ENCODE measurements around the gene C11orf65. TPM values are rescaled to one million over a fixed set of nuclear protein-coding genes. Genes with fewer than 3 reads are reported as not detected.

Gene C11orf65
- total and polyA plus RNA-seq, 12 donors, result 0.84 to 7.1 (median 2.1) TPM; not detected in 1

GRCh38 chr11:108369064-108369463 lies 98.3 kb downstream of the C11orf65 start:
- no peaks in the 10 kb centered on the region for H3K9me3 ChIP-seq (replicated peaks in 1 of 3)
- H3K36me3 ChIP-seq (replicated peaks in 1 of 2), result peaks cover 0 to 11% of the 10 kb centered on the region in 2 donors
- peak in 4 of 7 donors; percentile 16 to 28 (median 22) for DNase-seq
- H3K4me3 ChIP-seq, result no peak overlapping the region
- peak overlapping the region in 3 of 5 donors; percentile 12 to 65 (median 65) for H3K27ac ChIP-seq
- H3K4me1 ChIP-seq (replicated peaks in 1 of 2), result peaks cover 6 to 22% of the 10 kb centered on the region in 2 donors
- intact Hi-C loops (cut with DNase I), result no loop called here
- H3K27me3 ChIP-seq, result no peaks in the 10 kb centered on the region
- TF ChIP-seq POLR2A (IDR thresholded peaks at IDR 0.05), result no peak
- no peak for TF ChIP-seq CTCF (IDR thresholded peaks at IDR 0.05)
- WGBS, 4 donors, result 40 to 66% (median 56%) methylated on average over 5 of the region's 5 CpGs

GRCh38 chr11:108368134-108368533 lies 99.2 kb downstream of the C11orf65 start:
- peaks cover 10 to 22% of the 10 kb centered on the region in 2 donors for H3K4me1 ChIP-seq (replicated peaks in 1 of 2)
- 33 to 45% (median 44%) methylated on average over 1 of the region's 1 CpG for WGBS, 4 donors
- peak overlapping the region; percentile 31 to 65 (median 51) for H3K27ac ChIP-seq
- peaks cover 0 to 11% of the 10 kb centered on the region in 2 donors for H3K36me3 ChIP-seq (replicated peaks in 1 of 2)
- no peak for TF ChIP-seq POLR2A (IDR thresholded peaks at IDR 0.05)
- TF ChIP-seq CTCF (IDR thresholded peaks at IDR 0.05), result no peak
- no peaks in the 10 kb centered on the region for H3K9me3 ChIP-seq (replicated peaks in 1 of 3)
- peak in 1 of 7 donors; percentile 5 for DNase-seq
- intact Hi-C loops (cut with DNase I), result no loop called here
- no peak overlapping the region for H3K4me3 ChIP-seq
- no peaks in the 10 kb centered on the region for H3K27me3 ChIP-seq

- Histone ChIP-seq H3K27ac (peak overlapping the region in 2 of 5 donors; percentile 0 to 7), H3K9me3 (replicated peaks in 1 of 3) (no peaks in the 10 kb centered on the region), H3K4me3 (no peak overlapping the region), H3K36me3 (replicated peaks in 1 of 2) (peaks cover 0 to 11% of the 10 kb centered on the region in 2 donors), H3K4me1 (replicated peaks in 1 of 2) (peaks cover 9 to 14% of the 10 kb centered on the region in 2 donors), H3K27me3 (no peaks in the 10 kb centered on the region)
- no peak for TF ChIP-seq POLR2A (IDR thresholded peaks at IDR 0.05)
- TF ChIP-seq CTCF (IDR thresholded peaks at IDR 0.05), result no peak
- WGBS, 4 donors, result 69 to 79% (median 71%) methylated on average over 2 of the region's 2 CpGs
- intact Hi-C loops (cut with DNase I), result no loop called here
- no peak for DNase-seq
These were observed 103.2 kb downstream of the C11orf65 start for GRCh38 chr11:108364159-108364558.

- peak in 1 of 7 donors; percentile 19 for DNase-seq
- Histone ChIP-seq H3K27me3 (no peaks in the 10 kb centered on the region), H3K27ac (no peak overlapping the region), H3K9me3 (replicated peaks in 1 of 3) (no peaks in the 10 kb centered on the region), H3K4me3 (no peak overlapping the region), H3K36me3 (replicated peaks in 1 of 2) (peaks cover 0 to 51% of the 10 kb centered on the region in 2 donors), H3K4me1 (replicated peaks in 1 of 2) (no peaks in the 10 kb centered on the region)
- intact Hi-C loops (cut with DNase I), result no loop called here
- no peak for TF ChIP-seq POLR2A (IDR thresholded peaks at IDR 0.05)
These were observed 115.9 kb downstream of the C11orf65 start for GRCh38 chr11:108351468-108351867.

GRCh38 chr11:108346451-108346850 lies 120.9 kb downstream of the C11orf65 start:
- Histone ChIP-seq H3K27me3 (no peaks in the 10 kb centered on the region), H3K4me1 (replicated peaks in 1 of 2) (no peaks in the 10 kb centered on the region), H3K27ac (no peak overlapping the region), H3K4me3 (no peak overlapping the region), H3K36me3 (replicated peaks in 1 of 2) (peaks cover 0 to 14% of the 10 kb centered on the region in 2 donors), H3K9me3 (replicated peaks in 1 of 3) (no peaks in the 10 kb centered on the region)
- no peak for TF ChIP-seq POLR2A (IDR thresholded peaks at IDR 0.05)
- no peak for TF ChIP-seq CTCF (IDR thresholded peaks at IDR 0.05)
- intact Hi-C loops (cut with DNase I), result no loop called here
- DNase-seq, result no peak
